ENCODE measurements around the gene C2orf69. TPM values are rescaled to one million over a fixed set of nuclear protein-coding genes. Genes with fewer than 3 reads are reported as not detected.
A peak's percentile ranks its signal among the peaks of the same experiment; 100 is the strongest.

Gene C2orf69
- total RNA-seq, 3 donors from 2014 or later = 10.3 to 13.8 (median 13.5) TPM

- Histone ChIP-seq H3K9me3 (no peaks in the 10 kb centered on the region), H3K36me3 (ENCODE audit: low read depth) (no peaks in the 10 kb centered on the region), H3K4me3 (no peak overlapping the region), H3K4me1 (ENCODE audit: low read depth) (no peaks in the 10 kb centered on the region)
- intact Hi-C loops (cut with DNase I, micrococcal nuclease) = no loop called here
- DNase-seq = no peak
- no peak for ATAC-seq
- TF ChIP-seq, protein P1, sequence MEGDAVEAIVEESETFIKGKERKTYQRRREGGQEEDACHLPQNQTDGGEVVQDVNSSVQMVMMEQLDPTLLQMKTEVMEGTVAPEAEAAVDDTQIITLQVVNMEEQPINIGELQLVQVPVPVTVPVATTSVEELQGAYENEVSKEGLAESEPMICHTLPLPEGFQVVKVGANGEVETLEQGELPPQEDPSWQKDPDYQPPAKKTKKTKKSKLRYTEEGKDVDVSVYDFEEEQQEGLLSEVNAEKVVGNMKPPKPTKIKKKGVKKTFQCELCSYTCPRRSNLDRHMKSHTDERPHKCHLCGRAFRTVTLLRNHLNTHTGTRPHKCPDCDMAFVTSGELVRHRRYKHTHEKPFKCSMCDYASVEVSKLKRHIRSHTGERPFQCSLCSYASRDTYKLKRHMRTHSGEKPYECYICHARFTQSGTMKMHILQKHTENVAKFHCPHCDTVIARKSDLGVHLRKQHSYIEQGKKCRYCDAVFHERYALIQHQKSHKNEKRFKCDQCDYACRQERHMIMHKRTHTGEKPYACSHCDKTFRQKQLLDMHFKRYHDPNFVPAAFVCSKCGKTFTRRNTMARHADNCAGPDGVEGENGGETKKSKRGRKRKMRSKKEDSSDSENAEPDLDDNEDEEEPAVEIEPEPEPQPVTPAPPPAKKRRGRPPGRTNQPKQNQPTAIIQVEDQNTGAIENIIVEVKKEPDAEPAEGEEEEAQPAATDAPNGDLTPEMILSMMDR (IDR thresholded peaks at IDR 0.05) = no peak
Measured at GRCh38 chr2:199946196-199946595, 35.1 kb downstream of the C2orf69 start.

DNA sequence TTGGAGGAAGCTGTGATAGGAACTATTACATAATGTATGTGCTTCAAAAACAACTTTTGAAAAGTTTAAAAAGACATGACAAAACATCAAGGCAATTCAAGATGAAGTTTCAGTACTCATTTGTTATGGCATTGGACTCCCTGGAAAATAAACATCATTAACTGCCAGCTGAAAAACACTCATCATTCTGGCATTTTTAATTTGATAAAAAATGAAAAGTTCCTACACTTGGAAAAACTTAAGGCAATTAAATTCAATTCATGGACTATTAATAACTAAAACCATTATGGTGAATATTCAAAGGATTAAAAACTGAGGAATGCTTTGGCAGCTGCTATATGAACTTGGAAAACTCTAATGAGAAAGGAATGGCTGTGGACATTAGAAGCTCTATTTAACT is 35.7 kb downstream of the C2orf69 start:
- intact Hi-C loops (cut with DNase I, micrococcal nuclease) = no loop called here
- H3K4me1 ChIP-seq (ENCODE audit: low read depth) = no peaks in the 10 kb centered on the region
- DNase-seq (no peak), ATAC-seq (no peak)
- no peaks in the 10 kb centered on the region for H3K36me3 ChIP-seq (ENCODE audit: low read depth)
- TF ChIP-seq, protein P1 (IDR thresholded peaks at IDR 0.05) = no peak
- no peaks in the 10 kb centered on the region for H3K9me3 ChIP-seq
- no peak overlapping the region for H3K4me3 ChIP-seq

GRCh38 chr2:199950396-199950795 is 39.3 kb downstream of the C2orf69 start:
- H3K36me3 ChIP-seq (ENCODE audit: low read depth) = no peaks in the 10 kb centered on the region
- ATAC-seq = no peak
- intact Hi-C loops (cut with DNase I, micrococcal nuclease) = no loop called here
- H3K4me1 ChIP-seq (ENCODE audit: low read depth) = peaks cover 7% of the 10 kb centered on the region
- no peak for DNase-seq
- H3K9me3 ChIP-seq = no peaks in the 10 kb centered on the region
- no peak overlapping the region for H3K4me3 ChIP-seq
- TF ChIP-seq, protein P1 (IDR thresholded peaks at IDR 0.05) = no peak

DNA sequence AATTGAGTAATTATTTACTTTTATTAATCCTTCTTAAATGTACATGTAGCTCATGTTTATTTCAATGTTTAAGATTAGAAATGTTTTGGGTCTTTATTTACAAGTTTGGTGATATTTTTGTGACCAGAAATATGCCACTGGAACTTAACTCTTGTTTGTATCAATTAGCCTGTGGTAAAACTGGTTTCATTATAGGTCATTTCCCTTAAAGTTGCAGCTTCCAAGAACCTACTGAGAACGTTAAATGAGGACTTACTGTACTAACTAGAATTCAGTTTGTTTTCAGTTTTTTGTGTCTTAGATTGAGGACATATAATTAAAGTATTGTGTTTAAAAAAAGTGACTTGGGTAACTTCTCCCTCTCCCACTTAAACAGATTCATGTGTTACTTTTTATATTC is 39.9 kb downstream of the C2orf69 start:
- H3K36me3 ChIP-seq (ENCODE audit: low read depth) = no peaks in the 10 kb centered on the region
- no peaks in the 10 kb centered on the region for H3K9me3 ChIP-seq
- DNase-seq (no peak), ATAC-seq (no peak)
- peaks cover 7% of the 10 kb centered on the region for H3K4me1 ChIP-seq (ENCODE audit: low read depth)
- TF ChIP-seq, protein P1 (IDR thresholded peaks at IDR 0.05) = no peak
- no peak overlapping the region for H3K4me3 ChIP-seq
- intact Hi-C loops (cut with DNase I, micrococcal nuclease) = no loop called here

DNA sequence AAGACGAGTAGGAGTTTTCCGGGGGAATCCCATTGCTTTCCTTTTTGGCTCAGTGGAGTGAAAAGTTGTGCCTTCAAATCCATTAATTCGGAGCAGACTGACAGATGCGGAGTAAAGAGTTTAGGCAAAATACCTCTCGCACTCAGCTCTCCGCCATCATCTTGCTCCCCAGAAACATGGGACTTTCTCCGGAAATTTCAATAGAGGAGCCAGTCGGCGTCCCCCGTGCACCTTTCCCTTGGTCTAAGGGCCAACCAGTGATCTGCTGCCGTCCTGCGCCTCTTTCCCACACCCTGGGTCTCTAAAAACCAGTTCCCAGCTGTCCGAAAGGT is 43.9 kb downstream of the C2orf69 start:
- intact Hi-C loops (cut with DNase I, micrococcal nuclease) = no loop called here
- Histone ChIP-seq H3K9me3 (no peaks in the 10 kb centered on the region), H3K4me3 (peak overlapping the region; percentile 78), H3K36me3 (ENCODE audit: low read depth) (no peaks in the 10 kb centered on the region), H3K4me1 (ENCODE audit: low read depth) (peaks cover 20% of the 10 kb centered on the region)
- TF ChIP-seq, protein P1 (IDR thresholded peaks at IDR 0.05) = no peak
- ATAC-seq = peak; percentile 67
- DNase-seq = no peak

Measured in mucosa of descending colon (tissue), 3 donors.